HepG2 (cell line): ENCODE measurements around the gene LZTS2. TPM values are rescaled to one million over a fixed set of nuclear protein-coding genes. Genes with fewer than 3 reads are reported as not detected.
A peak's percentile ranks its signal among the peaks of the same experiment; 100 is the strongest.

ENCODE experiments used
- ATAC-seq: fragments of 200-7000 bp; cut with Tn5 transposase; 3 replicates; pipeline ENCODE4 v1.9.1; 2020; ENCODE audit warnings: mild to moderate bottlenecking, moderate library complexity
- BruUV-seq: library from RNA; stranded (reverse); fragments of 400-500 nt; replicated peaks from 2 replicates; lab custom pipeline; 2021; lab: Mats Ljungman, UMichigan
- CTCF ChIA-PET: fragments of 300-600 bp; formaldehyde crosslinking; extraction: SDS; loops from one replicate; lab custom pipeline; 2021; ENCODE audit warnings: low total read pairs, inconsistent platforms, low intra/inter-chr PET ratio; lab: Yijun Ruan, JAX
- POLR2A ChIA-PET: fragments of 350-600 bp; sonication (Branson Sonifier 250); formaldehyde crosslinking; loops from one replicate; lab custom pipeline; 2020; ENCODE audit warnings: antibody characterized with exemption, inconsistent platforms; lab: Yijun Ruan, JAX
- DNase-seq: peaks from one replicate; pipeline ENCODE4 v3.0.0-alpha.2; 2015; ENCODE audit warnings: low spot score
- FAIRE-seq: peaks from 3 replicates; lab custom pipeline; 2011; peaks lifted over from hg19 to GRCh38; lab: Jason Lieb, UNC
- H2AFZ ChIP-seq: one replicate; pipeline ENCODE4 v1.6.1; 2011; ENCODE audit warnings: low read length, inconsistent platforms
- H3K27ac ChIP-seq: fragments of 300-600 bp; 3 replicates; pipeline ENCODE4 v1.8.0; 2011; ENCODE audit warnings: mixed run types, mild to moderate bottlenecking, mixed read lengths, low read length, inconsistent platforms; ENCODE audit not compliant: insufficient read depth; ENCODE audit errors: extremely low read length
- H3K27me3 ChIP-seq, 2 experiments: fragments of 200-600 bp in 1 of 2; 2 replicates in 1 of 2; 3 replicates in 1 of 2; pipeline versions ENCODE4 v1.6.0 to v1.8.0; 2011; ENCODE audit warnings: low read length in 2 of 2, mild to moderate bottlenecking in 2 of 2, moderate library complexity in 2 of 2, inconsistent platforms in 1 of 2; ENCODE audit not compliant: insufficient read depth in 2 of 2, control insufficient read depth in 1 of 2
- H3K36me3 ChIP-seq, 2 experiments: fragments of 200-600 bp in 1 of 2; replicated peaks in 1 of 2; 2 replicates in 1 of 2; 3 replicates in 1 of 2; pipeline versions ENCODE4 v1.5.1 to v1.8.0; 2011; ENCODE audit warnings: low read length in 2 of 2, inconsistent platforms in 1 of 2; ENCODE audit not compliant: insufficient read depth in 2 of 2, control insufficient read depth in 1 of 2
- H3K4me1 ChIP-seq: 2 replicates; pipeline ENCODE4 v1.5.1; 2012; ENCODE audit warnings: low read length, inconsistent platforms; ENCODE audit not compliant: insufficient read depth
- H3K4me2 ChIP-seq: 2 replicates; pipeline ENCODE4 v1.6.0; 2011; ENCODE audit warnings: low read depth, low read length, inconsistent platforms
- H3K4me3 ChIP-seq, 3 experiments: fragments of 200-600 bp in 1 of 3; sonication (generic), shearing (Covaris generic) in 1 of 3; replicated peaks in 1 of 3; 2 replicates each; pipeline ENCODE4 v1.5.1; 2011 to 2016; ENCODE audit warnings: low read length in 3 of 3, inconsistent platforms in 2 of 3, low read depth in 2 of 3, mild to moderate bottlenecking in 2 of 3, control low read depth in 1 of 3, mixed read lengths in 1 of 3; ENCODE audit not compliant: insufficient read depth in 1 of 3
- H3K79me2 ChIP-seq: one replicate; pipeline ENCODE4 v1.6.1; 2011; ENCODE audit warnings: low read length, inconsistent platforms; ENCODE audit not compliant: insufficient read depth
- H3K9ac ChIP-seq: 2 replicates; pipeline ENCODE4 v1.6.0; 2011; ENCODE audit warnings: mild to moderate bottlenecking, low read depth, low read length, inconsistent platforms; ENCODE audit not compliant: insufficient read depth
- H3K9me3 ChIP-seq: 2 replicates; pipeline ENCODE4 v1.5.1; 2012; ENCODE audit warnings: mild to moderate bottlenecking, low read length
- H4K20me1 ChIP-seq: 2 replicates; pipeline ENCODE4 v1.6.0; 2011; ENCODE audit warnings: inconsistent platforms, mild to moderate bottlenecking, low read length, moderate library complexity; ENCODE audit not compliant: insufficient read depth
- KMT2B ChIP-seq: IDR thresholded peaks from 2 replicates; pipeline ENCODE4 v1.6.1; 2016; ENCODE audit warnings: missing genetic modification reagents, missing compliant biosample characterization
- MXD4 ChIP-seq: IDR thresholded peaks from 2 replicates; pipeline ENCODE4 v1.6.1; 2016; ENCODE audit warnings: mild to moderate bottlenecking, missing biosample characterization, missing genetic modification reagents
- PHF8 ChIP-seq: sonication (generic); formaldehyde crosslinking; IDR thresholded peaks from 2 replicates; pipeline ENCODE4 v1.5.0; 2020; ENCODE audit warnings: missing genetic modification reagents
- SALL1 ChIP-seq: sonication (generic); formaldehyde crosslinking; IDR thresholded peaks from 2 replicates; pipeline ENCODE4 v1.8.0; 2022; ENCODE audit warnings: mild to moderate bottlenecking, missing genetic modification reagents
- ZNF263 ChIP-seq: sonication (generic); formaldehyde crosslinking; IDR thresholded peaks from 2 replicates; pipeline ENCODE4 v1.4.0; 2020; ENCODE audit warnings: missing genetic modification reagents
- ZSCAN9 ChIP-seq: IDR thresholded peaks from 2 replicates; pipeline ENCODE4 v1.6.1; 2016; ENCODE audit warnings: borderline replicate concordance
- WGBS: methylation state at CpG from one replicate; pipeline ENCODE4 v1.1.6; 2017; ENCODE audit warnings: low lambda C conversion rate; 5-methylcytosine and 5-hydroxymethylcytosine counted together
- in situ Hi-C: cut with HindIII; loops from 2 replicates; pipeline ENCODE4 v1.10.0; 2017; ENCODE audit warnings: low pct_unique_long_range_greater_than_20kb; ENCODE audit not compliant: extremely low pct_ligation_motif_present
- intact Hi-C: fragments of 100-400 bp; cut with micrococcal nuclease; formaldehyde crosslinking; loops from one replicate; pipeline ENCODE4 v1.10.0; 2022; ENCODE audit not compliant: unreplicated experiment
- polyA plus RNA-seq, 8 experiments: library from polyadenylated mRNA; depleted of rRNA in 3 of 8; stranded (reverse) in 7 of 8; unstranded in 1 of 8; fragments of >200 nt; fragmentation: Illumina TruSeq in 4 of 8; extraction: Trizol in 4 of 8; gene quantifications; 2 replicates each; pipeline versions ENCODE4 v1.2.1 to v1.2.3, GENCODE V29; 2011 to 2016; ENCODE audit warnings: low read depth in 4 of 8, missing spikeins in 1 of 8, mixed read lengths in 1 of 8; ENCODE audit not compliant: insufficient read depth in 1 of 8
- total RNA-seq, 5 experiments: library from RNA; depleted of rRNA; stranded (reverse); fragments of >200 nt; fragmentation: Illumina TruSeq; extraction: Trizol; gene quantifications; 2 replicates each; pipeline ENCODE4 v1.2.3, GENCODE V29; 2016; ENCODE audit warnings: low read depth in 1 of 5
- TF ChIP-seq, protein P1 (sequence below): sonication (generic); formaldehyde crosslinking; conservative IDR thresholded peaks from 2 replicates; pipeline ENCODE4 v1.8.0; 2022; ENCODE audit warnings: mild to moderate bottlenecking, moderate library complexity, missing genetic modification reagents
- TF ChIP-seq, protein P2 (sequence below): sonication (generic); formaldehyde crosslinking; IDR thresholded peaks from 2 replicates; pipeline ENCODE4 v1.8.1; 2023; ENCODE audit warnings: mild to moderate bottlenecking, missing genetic modification reagents

Gene LZTS2
- total and polyA plus RNA-seq, 2 of the 13 experiments (the other 11 are each of a cell fraction or from before 2014, with no cell fraction given): 43.6 to 65.6 TPM

DNA sequence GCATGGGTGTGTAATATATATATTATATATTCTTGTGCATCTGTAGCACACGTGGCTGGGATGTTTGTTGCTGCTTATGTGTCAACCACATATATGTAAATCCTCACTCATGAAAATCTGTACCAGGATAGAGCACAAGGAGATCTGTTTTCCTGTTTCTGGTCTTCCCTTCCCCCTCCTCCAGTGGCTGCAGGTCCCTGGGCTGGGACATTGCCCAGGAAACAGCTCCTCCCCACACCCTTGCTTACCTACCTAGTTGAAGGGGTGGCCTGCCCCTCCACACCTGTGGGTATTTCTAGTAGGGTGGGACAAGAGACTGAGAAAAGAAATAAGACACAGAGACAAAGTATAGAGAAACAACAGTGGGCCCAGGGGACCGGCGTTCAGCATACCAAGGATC is 33.7 kb downstream of the LZTS2 start:
- no peak for ATAC-seq
- no peaks in the 10 kb centered on the region for H3K79me2 ChIP-seq
- CTCF ChIA-PET: no interaction called here
- DNase-seq: no peak
- peaks cover 66% of the 10 kb centered on the region for H3K4me1 ChIP-seq
- no peaks in the 10 kb centered on the region; a peak in 1 of 5 replicates for H3K27me3 ChIP-seq
- in situ Hi-C loops: loop anchor here (5.0 kb wide), 1 partner anchor 34 kb away; no protein-coding TSS in a partner anchor
- peak overlapping the region; percentile 77; the same call in 1 of the 2 replicates for H3K9ac ChIP-seq
- BruUV-seq: no TSS peak
- no peaks in the 10 kb centered on the region for H4K20me1 ChIP-seq
- H3K4me3 ChIP-seq: peak overlapping the region in 2 of 3 experiments; percentile 73 to 80; a peak in 3 of 6 replicates
- H3K9me3 ChIP-seq: no peaks in the 10 kb centered on the region
- no peak overlapping the region for H2AFZ ChIP-seq
- peaks cover 9 to 27% of the 10 kb centered on the region in 2 experiments; a peak in 3 of 5 replicates for H3K36me3 ChIP-seq
- peak overlapping the region; percentile 96 for H3K4me2 ChIP-seq
- POLR2A ChIA-PET: interaction anchor here (1.0 to 3.5 kb wide), 3 partner anchors 8 to 28 kb away, joined by 4 to 23 read pairs (median 13); partner anchors contain the start of gene KAZALD1
- intact Hi-C loops: loop anchor here (5.0 kb wide), 1 partner anchor 34 kb away; no protein-coding TSS in a partner anchor
- TF ChIP-seq PHF8 (CRISPR knock-in tag): no peak
- no peak for TF ChIP-seq ZSCAN9
- no peak for TF ChIP-seq SALL1 (CRISPR knock-in tag)
- TF ChIP-seq MXD4 (CRISPR knock-in tag): 0 out of 2 replicates have a peak, but pooled peaks have one; percentile 12
- no peak for TF ChIP-seq KMT2B
- TF ChIP-seq ZNF263 (CRISPR knock-in tag): no peak
- TF ChIP-seq, protein P1, sequence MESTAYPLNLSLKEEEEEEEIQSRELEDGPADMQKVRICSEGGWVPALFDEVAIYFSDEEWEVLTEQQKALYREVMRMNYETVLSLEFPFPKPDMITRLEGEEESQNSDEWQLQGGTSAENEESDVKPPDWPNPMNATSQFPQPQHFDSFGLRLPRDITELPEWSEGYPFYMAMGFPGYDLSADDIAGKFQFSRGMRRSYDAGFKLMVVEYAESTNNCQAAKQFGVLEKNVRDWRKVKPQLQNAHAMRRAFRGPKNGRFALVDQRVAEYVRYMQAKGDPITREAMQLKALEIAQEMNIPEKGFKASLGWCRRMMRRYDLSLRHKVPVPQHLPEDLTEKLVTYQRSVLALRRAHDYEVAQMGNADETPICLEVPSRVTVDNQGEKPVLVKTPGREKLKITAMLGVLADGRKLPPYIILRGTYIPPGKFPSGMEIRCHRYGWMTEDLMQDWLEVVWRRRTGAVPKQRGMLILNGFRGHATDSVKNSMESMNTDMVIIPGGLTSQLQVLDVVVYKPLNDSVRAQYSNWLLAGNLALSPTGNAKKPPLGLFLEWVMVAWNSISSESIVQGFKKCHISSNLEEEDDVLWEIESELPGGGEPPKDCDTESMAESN (CRISPR knock-in tag): no peak
- TF ChIP-seq, protein P2, sequence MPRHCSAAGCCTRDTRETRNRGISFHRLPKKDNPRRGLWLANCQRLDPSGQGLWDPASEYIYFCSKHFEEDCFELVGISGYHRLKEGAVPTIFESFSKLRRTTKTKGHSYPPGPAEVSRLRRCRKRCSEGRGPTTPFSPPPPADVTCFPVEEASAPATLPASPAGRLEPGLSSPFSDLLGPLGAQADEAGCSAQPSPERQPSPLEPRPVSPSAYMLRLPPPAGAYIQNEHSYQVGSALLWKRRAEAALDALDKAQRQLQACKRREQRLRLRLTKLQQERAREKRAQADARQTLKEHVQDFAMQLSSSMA (CRISPR knock-in tag): no peak
- 63% methylated on average over 3 of the region's 3 CpGs for WGBS
- FAIRE-seq: no peak
- peak overlapping the region; percentile 65 for H3K27ac ChIP-seq
